Limb (tissue), 2 donors: ENCODE measurements around the gene OPTN.
"Not testable (repeated sequence)": the region's sequence is repeated elsewhere in the genome, so short reads cannot be mapped to it uniquely, and the experiment has no call there.

Experiments used
- DNase-seq, 2 donors: peaks; one replicate each; pipeline ENCODE4 v3.0.0-alpha.2; 2016; ENCODE audit errors: extremely low spot score in 2 of 2

OPTN gene

GRCh38 chr10:13089345-13089744 is 10.6 kb upstream of the OPTN start:
- DNase-seq = no peak

- DNase-seq = no peak
Measured at GRCh38 chr10:13090289-13090688, 9.7 kb upstream of the OPTN start.

- DNase-seq = no peak
Measured at GRCh38 chr10:13091801-13092200, 8.2 kb upstream of the OPTN start.

GRCh38 chr10:13092291-13093102 is 7.5 kb upstream of the OPTN start:
- peak in 1 of 2 donors; percentile 67 for DNase-seq

GRCh38 chr10:13094082-13094481 is 5.9 kb upstream of the OPTN start:
- not testable (repeated sequence) for DNase-seq

GRCh38 chr10:13095094-13095493 is 4.9 kb upstream of the OPTN start:
- no peak for DNase-seq

DNA sequence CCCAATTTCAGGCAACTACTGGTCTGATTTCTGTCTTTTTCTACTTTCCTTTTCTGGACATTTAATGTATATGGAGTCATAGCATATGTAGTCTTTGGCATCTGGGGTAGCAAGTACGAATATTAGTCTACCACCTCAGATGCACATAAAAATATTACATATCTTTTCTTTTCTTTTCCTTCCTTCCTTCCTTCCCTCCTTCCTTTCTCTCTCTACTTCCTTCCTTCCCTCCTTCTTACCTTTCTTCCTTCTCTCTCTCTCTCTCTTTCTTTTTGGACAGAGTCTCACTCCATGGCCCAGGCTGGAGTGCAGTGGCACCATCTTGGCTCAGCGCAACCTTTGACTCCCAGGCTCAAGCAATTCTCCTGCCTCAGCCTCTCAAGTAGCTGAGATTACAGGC is 4.0 kb upstream of the OPTN start:
- no peak for DNase-seq

- peak; percentile 47 to 70 for DNase-seq
Measured at GRCh38 chr10:13099144-13099665, 758 bp upstream of the OPTN start.

- no peak for DNase-seq
Measured at GRCh38 chr10:13100349-13101294, 659 bp downstream of the OPTN start.

DNA sequence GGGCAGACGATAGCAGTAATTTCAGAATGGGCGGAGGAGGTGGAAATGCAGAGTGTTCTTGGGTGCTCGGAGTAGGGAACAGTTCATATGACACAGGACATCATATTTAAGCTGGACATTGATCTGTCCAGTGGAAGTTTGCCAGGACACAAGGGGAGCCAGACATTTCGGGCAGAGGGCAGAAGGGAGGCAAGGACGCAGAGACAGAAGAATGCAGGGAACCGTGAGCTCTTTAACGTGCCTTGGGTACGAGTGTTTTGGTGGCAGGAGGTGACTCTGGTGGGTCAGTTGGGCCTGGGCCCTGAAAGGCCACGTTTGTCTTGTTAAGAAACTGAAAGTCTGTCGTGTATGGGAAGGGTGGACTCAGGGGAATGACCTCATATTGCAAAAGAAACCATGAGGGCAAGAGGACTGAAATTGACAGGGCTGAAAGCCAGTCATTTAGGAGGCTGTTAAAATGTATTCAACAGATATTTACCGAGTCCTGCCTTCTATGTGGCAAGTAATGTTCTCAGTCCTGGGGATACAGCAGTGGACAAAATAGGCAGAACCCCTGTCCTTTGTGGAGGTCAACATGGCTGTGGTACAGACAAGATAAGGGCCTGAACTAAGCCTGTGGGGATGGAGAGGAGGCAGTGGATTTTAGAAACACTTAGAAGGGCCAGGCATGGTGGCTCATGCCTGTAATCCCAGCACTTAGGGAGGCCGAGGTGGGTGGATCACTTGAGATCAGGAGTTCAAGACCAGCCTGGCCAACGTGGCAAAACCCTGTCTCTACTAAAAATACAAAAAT is 2.2 kb downstream of the OPTN start:
- no peak for DNase-seq

GRCh38 chr10:13103554-13103953 is 3.6 kb downstream of the OPTN start:
- DNase-seq = no peak

DNA sequence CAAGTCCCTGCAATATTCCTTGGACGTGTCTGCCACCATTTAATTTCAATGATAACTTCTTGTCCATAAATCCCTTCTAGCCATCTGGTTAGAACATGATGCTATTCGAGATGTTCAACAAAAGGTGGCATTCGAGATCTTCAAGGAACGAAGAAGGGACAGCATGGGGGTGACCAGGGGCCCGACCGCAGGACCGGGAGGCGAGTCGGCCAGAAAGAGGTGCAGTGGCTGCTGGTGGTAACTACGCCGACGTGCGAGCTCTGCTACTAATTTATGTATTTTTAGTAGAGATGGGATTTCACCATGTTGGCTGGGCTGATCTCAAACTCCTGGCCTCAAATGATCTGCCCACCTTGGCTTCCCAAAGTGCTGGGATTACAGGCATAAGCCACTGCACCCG is 4.7 kb downstream of the OPTN start:
- DNase-seq = no peak

DNA sequence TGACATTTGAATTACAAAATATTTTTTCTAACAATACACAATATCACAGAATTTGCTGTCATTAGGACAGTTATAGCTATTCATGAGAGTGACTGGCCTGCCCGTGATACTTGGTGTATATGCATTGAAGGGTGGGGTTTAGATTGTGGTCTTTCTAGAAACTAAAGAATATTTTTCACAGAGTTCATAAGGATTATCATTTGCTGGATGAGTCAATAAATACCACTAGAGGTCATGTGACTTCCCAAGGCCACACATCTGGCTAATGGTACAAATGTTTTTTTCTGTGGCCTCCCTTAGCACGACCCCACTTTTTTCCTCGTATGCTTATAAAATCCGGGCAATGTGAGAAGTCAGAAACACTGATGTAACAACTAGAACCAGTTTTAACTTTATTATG is 5.2 kb downstream of the OPTN start:
- DNase-seq = no peak

DNA sequence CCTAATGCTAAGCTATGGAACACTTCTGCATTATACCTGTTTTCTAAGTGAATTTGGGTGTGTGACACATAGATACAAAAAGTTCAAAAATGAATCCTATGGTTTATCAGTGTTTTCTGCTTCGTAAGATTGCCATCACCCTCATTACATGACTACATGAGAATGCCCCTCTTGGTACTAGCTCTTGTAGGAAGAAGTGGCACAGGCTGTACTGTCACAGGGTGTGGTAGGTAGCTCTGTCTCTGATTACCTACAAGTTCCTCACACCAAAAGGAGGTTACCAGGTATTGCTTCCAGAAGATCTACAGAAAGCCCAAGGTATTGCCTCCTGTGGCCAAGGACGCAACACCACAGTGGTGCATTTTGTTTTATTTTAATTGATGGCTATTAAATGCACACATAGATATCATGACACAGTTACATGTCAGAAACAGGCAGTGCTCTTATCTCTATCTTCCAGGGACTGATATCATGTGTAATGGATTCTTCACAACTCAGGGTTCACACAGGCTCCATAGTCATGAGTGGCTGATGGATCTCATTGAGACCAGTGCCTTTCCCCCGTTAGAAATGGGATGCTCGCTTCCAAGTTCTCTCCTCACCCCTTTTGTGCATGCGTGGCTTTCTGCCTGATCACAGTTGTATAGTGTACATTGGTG is 6.6 kb downstream of the OPTN start:
- DNase-seq = no peak

DNA sequence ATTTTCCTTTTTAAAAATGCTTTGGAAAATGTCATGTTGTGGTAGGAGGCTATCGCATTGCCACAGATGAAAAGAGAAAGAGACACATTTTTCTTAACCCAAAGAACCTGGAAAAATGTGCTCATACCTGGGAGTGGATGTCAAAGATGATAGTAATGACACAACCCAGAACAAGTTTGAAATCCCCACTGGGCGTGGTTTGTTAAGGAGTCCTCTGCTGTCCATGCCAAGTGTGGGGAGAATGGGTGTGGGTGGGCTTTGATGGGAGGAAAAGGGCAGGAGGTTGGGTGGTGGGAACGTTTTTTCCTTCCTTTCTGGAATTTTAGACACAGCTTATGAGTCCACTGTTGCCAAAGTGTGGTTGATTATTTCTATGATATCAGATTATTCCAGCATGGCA is 10.9 kb downstream of the OPTN start:
- DNase-seq = no peak

- no peak for DNase-seq
Measured at GRCh38 chr10:13113544-13113943, 13.6 kb downstream of the OPTN start.

GRCh38 chr10:13115832-13116803 is 16.2 kb downstream of the OPTN start:
- DNase-seq = no peak

GRCh38 chr10:13117841-13118783 is 18.1 kb downstream of the OPTN start:
- no peak for DNase-seq
